Iris pigment epithelial cell (primary cell): ENCODE results near the gene SMIM9.

Experiments
- DNase-seq: peaks from one replicate; pipeline ENCODE4 v3.0.0-alpha.2; 2011; ENCODE audit warnings: low read depth

The SMIM9 gene

GRCh38 chrX:154780968-154781367 is 53.5 kb downstream of the SMIM9 start:
- DNase-seq: no peak

- peak; percentile 64 for DNase-seq
Measured at GRCh38 chrX:154779261-154779660, 55.2 kb downstream of the SMIM9 start.

GRCh38 chrX:154776753-154777152 is 57.7 kb downstream of the SMIM9 start:
- no peak for DNase-seq

DNA sequence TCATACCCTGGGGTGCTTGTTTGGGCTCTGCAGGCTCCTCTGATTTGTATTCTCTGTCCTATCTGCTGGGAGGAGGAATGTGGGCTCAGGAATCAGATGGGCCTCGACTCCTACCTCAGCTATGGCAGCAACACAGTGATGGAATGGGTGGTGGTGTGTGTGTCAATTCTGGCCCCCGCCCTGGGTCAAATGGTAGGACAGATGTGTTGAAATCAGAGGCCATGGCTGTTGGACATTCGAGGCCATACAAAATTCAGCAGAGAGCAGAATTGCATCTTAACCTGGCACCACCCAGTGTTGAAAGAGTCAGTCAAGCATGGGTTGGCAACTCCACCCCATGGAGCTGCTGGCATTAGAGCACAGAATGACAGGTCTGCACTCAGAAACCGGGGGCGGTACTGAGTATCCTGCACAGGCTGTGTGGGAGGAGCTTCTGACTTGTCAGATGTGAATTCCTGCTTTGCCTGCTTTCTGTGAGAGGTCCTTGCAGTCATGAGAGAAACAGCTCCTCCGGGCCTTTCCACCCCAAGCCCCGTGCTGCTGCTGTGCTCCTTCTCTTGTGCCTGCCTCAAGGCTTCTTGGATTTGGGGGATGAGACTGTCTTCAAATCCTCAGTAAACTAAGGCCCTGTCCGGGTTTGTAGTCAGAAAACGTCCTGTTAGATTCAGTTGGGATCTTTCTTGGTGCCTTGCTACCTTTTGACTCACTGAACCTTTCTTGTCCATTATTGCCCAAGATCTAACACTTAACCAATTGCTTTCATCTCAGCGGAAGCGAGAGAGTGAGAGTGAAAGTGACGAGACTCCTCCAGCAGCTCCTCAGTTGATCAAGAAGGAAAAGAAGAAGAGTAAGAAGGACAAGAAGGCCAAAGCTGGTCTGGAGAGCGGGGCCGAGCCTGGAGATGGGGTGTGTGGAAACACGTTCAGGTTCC is 58.8 kb downstream of the SMIM9 start:
- DNase-seq: peak; percentile 33

- DNase-seq: no peak
Measured at GRCh38 chrX:154774622-154775021, 59.8 kb downstream of the SMIM9 start.
